T47D (cell line): ENCODE measurements around the gene CCDC68.

ENCODE experiments used
- DNase-seq, 2 experiments: peaks; one replicate each; pipeline versions ENCODE4 v3.0.0 to v3.0.0-alpha.2; 2011 to 2012; ENCODE audit warnings: low read depth in 1 of 2, low spot score in 1 of 2
- JUND ChIP-seq: IDR thresholded peaks from 2 replicates; pipeline ENCODE4 v1.6.1; 2012; ENCODE audit warnings: low read depth
- in situ Hi-C: cut with HindIII; loops from 2 replicates; pipeline ENCODE4 v1.10.0; 2016; ENCODE audit warnings: low sequenced_read_pairs, low pct_unique_long_range_greater_than_20kb

The CCDC68 gene

DNA sequence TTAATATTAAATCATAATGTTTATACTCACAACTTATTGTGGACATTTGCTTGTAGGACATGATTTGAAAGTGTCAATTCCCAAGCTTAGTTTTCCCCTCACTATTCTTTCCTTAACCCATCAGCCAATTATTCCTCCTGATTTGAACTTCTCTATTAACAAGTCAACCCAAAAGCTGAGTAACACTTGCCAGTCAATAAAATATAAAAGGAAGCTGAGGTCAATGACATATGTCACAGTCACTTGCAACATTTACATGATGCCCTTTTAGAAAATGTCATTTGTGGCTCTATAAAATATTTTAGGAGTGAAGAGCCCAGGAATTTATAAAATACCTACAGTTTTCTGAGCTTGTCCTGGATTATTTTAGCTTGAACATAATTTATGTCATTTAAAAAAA is 7.2 kb downstream of the CCDC68 start:
- no peak for DNase-seq
- in situ Hi-C loops, result no loop called here
- TF ChIP-seq JUND, result no peak

GRCh38 chr18:54950221-54950620 is 9.0 kb downstream of the CCDC68 start:
- DNase-seq, result peak; percentile 46 to 81
- in situ Hi-C loops, result no loop called here
- TF ChIP-seq JUND, result no peak

DNA sequence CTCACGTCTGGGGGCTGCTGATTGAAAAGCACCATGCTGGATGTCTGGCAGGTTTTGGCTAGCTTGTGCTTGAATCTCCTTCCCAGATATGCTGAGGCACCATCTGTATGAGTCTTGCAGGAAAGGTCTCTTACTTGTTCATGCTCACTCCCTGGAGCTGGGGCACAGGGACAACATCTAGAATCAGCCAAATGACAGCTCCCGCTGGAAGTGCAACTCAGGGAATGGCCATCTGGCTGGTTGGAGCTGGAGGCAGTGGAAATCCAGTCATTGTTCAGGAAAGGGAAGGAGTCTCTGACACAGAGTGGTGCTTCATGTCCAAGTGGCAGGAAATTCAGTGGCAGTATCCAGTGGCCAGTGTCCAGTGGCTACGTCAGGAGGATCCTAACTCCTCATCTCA is 9.7 kb downstream of the CCDC68 start:
- no peak for TF ChIP-seq JUND
- in situ Hi-C loops, result no loop called here
- no peak for DNase-seq

- TF ChIP-seq JUND, result no peak
- peak in 1 of 2 experiments; percentile 23 for DNase-seq
- in situ Hi-C loops, result no loop called here
These were observed 10.9 kb downstream of the CCDC68 start for GRCh38 chr18:54948350-54948837.

GRCh38 chr18:54947091-54947490 is 12.2 kb downstream of the CCDC68 start:
- TF ChIP-seq JUND, result no peak
- peak in 1 of 2 experiments; percentile 25 for DNase-seq
- in situ Hi-C loops, result no loop called here

- DNase-seq, result no peak
- in situ Hi-C loops, result no loop called here
- no peak for TF ChIP-seq JUND
These were observed 13.1 kb downstream of the CCDC68 start for GRCh38 chr18:54946149-54946581.

DNA sequence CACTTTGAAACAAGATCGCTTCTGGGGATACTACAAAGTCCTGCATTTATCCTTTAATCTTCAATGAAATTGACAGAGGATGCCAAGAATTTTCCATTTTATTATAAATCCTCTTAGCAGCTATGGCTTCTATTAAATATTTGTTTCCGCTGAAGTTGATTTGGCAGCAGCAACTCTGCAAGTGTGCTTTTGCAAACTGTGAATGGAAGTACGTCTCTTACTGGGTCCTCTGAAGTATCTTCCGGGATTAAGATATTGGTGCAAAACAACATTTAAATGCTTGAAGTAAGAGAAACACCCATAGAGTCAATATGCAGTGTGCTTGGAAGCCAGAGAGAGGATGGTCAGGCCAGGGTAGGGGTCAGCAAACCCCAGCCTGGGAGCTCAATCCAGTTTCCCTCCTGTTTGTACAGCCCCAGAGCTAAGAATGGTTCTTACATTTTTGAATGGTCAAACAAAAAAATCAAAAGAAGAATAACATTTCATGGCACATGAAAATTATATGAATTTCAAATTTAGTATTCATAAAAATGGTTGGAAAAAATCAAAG is 13.6 kb downstream of the CCDC68 start:
- TF ChIP-seq JUND, result no peak
- in situ Hi-C loops, result no loop called here
- DNase-seq, result no peak

- peak in 1 of 2 experiments; percentile 84 for DNase-seq
- TF ChIP-seq JUND, result peak; percentile 46; the same call in 1 of the 2 replicates
- in situ Hi-C loops, result no loop called here
These were observed 16.7 kb downstream of the CCDC68 start for GRCh38 chr18:54942569-54942968.

DNA sequence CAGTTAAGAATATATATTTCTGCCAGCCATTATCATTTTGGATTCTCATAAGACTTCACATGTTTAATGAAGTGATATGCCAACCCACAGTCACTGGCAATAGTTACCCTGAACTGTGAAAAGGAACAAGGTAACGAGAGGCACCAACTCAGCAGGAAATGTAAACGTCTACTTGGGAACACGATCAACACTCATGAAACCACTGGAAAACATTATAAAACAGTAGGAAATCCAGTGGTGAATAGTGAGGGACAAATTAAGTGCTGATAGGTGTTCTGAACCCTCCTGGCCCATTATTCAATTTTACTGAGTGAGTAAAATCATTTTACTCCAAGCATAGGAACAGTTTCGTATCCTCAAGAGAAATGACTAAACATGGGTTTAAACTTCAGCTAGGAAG is 17.1 kb downstream of the CCDC68 start:
- no peak for DNase-seq
- TF ChIP-seq JUND, result no peak
- in situ Hi-C loops, result no loop called here

DNA sequence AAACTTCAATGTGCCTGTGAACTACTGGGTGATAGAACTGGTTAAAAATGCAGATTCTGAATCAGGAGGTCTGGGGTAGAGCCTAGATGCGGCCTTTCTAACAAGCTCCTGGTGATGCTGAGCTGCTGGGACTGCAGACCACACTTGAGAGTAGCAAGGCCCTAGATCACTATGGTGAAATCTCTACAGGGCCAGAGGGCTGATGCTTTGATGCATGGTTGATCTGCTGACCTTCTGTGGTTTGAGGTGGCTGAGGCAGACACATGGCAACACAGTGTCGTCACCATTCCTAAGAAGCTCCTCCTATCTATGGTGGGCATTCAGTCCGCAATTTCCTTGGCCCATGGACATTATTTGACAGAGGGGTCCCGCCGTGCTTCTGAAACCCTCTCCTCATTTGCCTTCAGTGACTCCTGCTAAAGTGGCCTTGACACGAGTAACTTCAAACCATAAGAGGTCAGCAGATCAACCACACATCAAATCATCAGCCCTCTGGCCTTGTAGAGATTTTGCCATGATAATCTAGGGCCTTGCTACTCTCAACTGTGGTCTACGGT is 19.8 kb downstream of the CCDC68 start:
- TF ChIP-seq JUND, result no peak
- in situ Hi-C loops, result no loop called here
- no peak for DNase-seq

DNA sequence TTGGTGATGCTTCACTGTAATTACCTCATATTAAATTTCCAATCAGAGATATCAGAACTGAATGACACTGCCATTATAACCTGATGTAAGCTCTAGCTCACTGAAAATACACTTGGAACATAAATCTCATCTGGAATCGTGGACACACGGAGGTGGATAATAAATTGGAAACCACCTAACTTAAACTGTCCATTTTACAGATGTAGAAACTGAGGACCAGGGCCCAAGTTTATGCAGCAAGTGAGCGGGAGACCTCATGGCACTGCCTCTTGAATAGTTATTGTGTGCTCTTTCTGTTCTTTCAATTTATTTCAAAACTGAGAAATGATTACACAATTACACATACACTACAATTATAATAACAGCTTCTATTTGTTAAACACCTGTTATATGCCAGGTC is 20.8 kb downstream of the CCDC68 start:
- TF ChIP-seq JUND, result no peak
- in situ Hi-C loops, result no loop called here
- DNase-seq, result no peak

DNA sequence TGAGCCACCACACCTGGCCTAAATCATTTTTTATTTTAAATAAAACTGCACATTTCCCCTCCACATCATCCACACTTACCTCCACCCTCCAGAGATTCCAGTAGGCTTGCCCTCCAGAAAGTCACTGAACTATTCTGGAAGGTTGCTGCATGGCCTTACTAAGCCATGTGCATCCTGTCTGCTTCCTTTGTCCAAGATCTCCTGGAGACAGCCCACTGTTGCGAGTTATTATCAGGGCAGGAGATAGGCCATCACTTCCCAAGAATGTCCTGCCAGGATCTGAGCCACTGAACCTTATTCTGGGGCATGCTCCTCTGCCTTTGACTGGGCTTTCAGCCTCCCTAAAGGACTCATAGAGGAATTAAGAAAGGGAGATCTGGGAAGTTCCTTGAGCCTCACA is 26.8 kb downstream of the CCDC68 start:
- no peak for DNase-seq
- in situ Hi-C loops, result no loop called here
- TF ChIP-seq JUND, result no peak

- peak in 1 of 2 experiments; percentile 38 for DNase-seq
- no peak for TF ChIP-seq JUND
- in situ Hi-C loops, result no loop called here
These were observed 28.1 kb downstream of the CCDC68 start for GRCh38 chr18:54931152-54931551.

GRCh38 chr18:54928236-54928635 is 31.0 kb downstream of the CCDC68 start:
- no peak for TF ChIP-seq JUND
- in situ Hi-C loops, result no loop called here
- no peak for DNase-seq
